Osteoblast (primary cell): Measurements from ENCODE around the gene SERPINA1. TPM values are rescaled to one million over a fixed set of nuclear protein-coding genes. Genes with fewer than 3 reads are reported as not detected.

Experiments used
- DNase-seq: peaks from one replicate; pipeline ENCODE4 v3.0.0; 2011; ENCODE audit warnings: low spot score, mixed read lengths; ENCODE audit not compliant: insufficient read length; ENCODE audit errors: missing footprints
- H2AFZ ChIP-seq: 2 replicates; pipeline ENCODE4 v1.6.0; 2011; ENCODE audit warnings: mild to moderate bottlenecking, low read length
- H3K27ac ChIP-seq: 2 replicates; pipeline ENCODE4 v1.5.1; 2011; ENCODE audit warnings: mild to moderate bottlenecking, low read depth, low read length, moderate library complexity
- H3K27me3 ChIP-seq: 2 replicates; pipeline ENCODE4 v1.6.0; 2012; ENCODE audit warnings: mild to moderate bottlenecking, control low read depth, inconsistent platforms, low read length, moderate library complexity; ENCODE audit not compliant: insufficient read depth
- H3K36me3 ChIP-seq: 2 replicates; pipeline ENCODE4 v1.5.1; 2011; ENCODE audit warnings: mild to moderate bottlenecking, low read length, control low read depth, moderate library complexity; ENCODE audit not compliant: insufficient read depth
- H3K4me1 ChIP-seq: 2 replicates; pipeline ENCODE4 v1.5.1; 2011; ENCODE audit warnings: mild to moderate bottlenecking, low read length, control low read depth, moderate library complexity; ENCODE audit not compliant: insufficient read depth
- H3K4me2 ChIP-seq: 2 replicates; pipeline ENCODE4 v1.6.0; 2011; ENCODE audit warnings: mild to moderate bottlenecking, low read length; ENCODE audit not compliant: insufficient read depth
- H3K4me3 ChIP-seq: fragments of 200-600 bp; sonication (generic); 3 replicates; pipeline ENCODE4 v1.5.1; 2012; ENCODE audit warnings: mild to moderate bottlenecking, low read length, inconsistent platforms; ENCODE audit not compliant: insufficient read depth
- H3K79me2 ChIP-seq: 2 replicates; pipeline ENCODE4 v1.6.0; 2012; ENCODE audit warnings: mild to moderate bottlenecking, low read length, control low read depth, inconsistent platforms; ENCODE audit not compliant: insufficient read depth
- H3K9me3 ChIP-seq: 2 replicates; pipeline ENCODE4 v1.5.1; 2011; ENCODE audit warnings: low read depth, low read length, control low read depth
- H4K20me1 ChIP-seq: 2 replicates; pipeline ENCODE4 v1.6.0; 2012; ENCODE audit warnings: mild to moderate bottlenecking, low read length, control low read depth; ENCODE audit not compliant: insufficient read depth
- total RNA-seq: library from RNA; depleted of rRNA; stranded (reverse); fragments of >200 nt; gene quantifications from 2 replicates; pipeline ENCODE4 v1.2.3, GENCODE V29; 2012
- TF ChIP-seq, protein P1 (sequence below): IDR thresholded peaks from 2 replicates; pipeline ENCODE4 v1.5.1; 2011; ENCODE audit warnings: mild to moderate bottlenecking, low read depth, low read length, moderate library complexity; ENCODE audit errors: extremely low read depth

SERPINA1 gene
- total RNA-seq, 1 donor, result 1.4 TPM

DNA sequence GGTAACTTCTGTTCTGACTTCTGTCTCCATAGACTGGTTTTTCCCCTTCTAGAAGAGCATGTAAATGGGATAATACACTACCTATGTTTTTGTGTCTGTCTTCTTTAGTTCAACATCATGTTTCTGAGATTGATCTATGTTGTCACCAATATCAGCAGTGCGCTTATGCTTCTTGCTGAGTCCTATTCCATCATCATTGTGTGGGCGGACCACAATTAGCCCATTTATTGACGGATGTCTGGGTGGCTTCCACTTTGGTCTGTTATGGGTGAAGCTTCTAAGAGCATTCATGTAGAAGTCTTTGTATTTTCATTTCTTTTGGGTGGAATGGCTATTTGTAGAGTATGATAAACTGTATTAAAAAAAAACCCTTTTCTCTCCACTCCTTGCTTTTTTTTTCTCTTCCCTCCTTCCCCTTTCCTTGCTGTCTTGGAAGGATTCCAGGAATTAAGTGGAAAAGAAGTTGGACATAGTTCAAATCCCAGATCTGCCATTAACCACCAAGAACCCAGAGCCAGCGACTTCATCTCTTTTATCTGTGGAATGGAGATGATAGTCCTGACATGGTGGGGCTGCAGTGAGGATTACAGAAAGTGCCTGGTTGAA lies 7.0 kb upstream of the SERPINA1 start:
- no peak overlapping the region for H3K4me2 ChIP-seq
- no peaks in the 10 kb centered on the region for H3K9me3 ChIP-seq
- H3K79me2 ChIP-seq, result no peaks in the 10 kb centered on the region
- H4K20me1 ChIP-seq, result no peaks in the 10 kb centered on the region
- H3K4me1 ChIP-seq, result peaks cover 26% of the 10 kb centered on the region
- no peak overlapping the region for H3K4me3 ChIP-seq
- DNase-seq, result no peak
- no peak overlapping the region for H2AFZ ChIP-seq
- H3K36me3 ChIP-seq, result no peaks in the 10 kb centered on the region
- TF ChIP-seq, protein P1, sequence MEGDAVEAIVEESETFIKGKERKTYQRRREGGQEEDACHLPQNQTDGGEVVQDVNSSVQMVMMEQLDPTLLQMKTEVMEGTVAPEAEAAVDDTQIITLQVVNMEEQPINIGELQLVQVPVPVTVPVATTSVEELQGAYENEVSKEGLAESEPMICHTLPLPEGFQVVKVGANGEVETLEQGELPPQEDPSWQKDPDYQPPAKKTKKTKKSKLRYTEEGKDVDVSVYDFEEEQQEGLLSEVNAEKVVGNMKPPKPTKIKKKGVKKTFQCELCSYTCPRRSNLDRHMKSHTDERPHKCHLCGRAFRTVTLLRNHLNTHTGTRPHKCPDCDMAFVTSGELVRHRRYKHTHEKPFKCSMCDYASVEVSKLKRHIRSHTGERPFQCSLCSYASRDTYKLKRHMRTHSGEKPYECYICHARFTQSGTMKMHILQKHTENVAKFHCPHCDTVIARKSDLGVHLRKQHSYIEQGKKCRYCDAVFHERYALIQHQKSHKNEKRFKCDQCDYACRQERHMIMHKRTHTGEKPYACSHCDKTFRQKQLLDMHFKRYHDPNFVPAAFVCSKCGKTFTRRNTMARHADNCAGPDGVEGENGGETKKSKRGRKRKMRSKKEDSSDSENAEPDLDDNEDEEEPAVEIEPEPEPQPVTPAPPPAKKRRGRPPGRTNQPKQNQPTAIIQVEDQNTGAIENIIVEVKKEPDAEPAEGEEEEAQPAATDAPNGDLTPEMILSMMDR, result no peak
- no peaks in the 10 kb centered on the region for H3K27me3 ChIP-seq
- H3K27ac ChIP-seq, result no peak overlapping the region

DNA sequence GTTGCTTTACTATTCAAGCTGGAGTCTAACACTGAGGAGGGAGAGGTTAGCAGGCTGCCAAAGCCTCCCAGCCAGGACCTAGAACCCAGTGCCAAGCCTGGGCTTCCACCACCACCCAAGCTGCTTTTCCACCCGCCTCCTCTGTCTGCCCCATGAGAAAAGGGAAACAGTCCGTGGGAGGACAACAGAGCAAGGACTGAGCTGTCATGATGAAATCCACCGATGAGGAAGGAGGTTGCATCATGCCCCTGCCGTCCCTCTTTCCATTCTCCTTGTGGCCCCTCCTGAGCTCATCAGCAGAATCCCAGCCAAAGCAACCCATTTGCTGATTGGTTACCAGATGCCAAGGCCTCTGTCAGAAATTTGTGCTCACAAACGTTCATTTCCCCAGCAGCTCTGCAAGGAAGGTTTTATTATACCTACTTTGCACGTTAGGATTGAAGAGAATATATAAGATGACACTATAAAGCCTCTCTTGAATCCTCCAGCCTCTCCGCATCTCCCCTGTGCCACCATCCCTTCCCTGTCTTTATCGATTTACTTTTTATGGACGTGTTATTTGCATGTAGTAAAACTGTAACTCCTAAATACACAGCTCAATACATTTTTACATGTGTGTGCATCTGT lies 6.3 kb upstream of the SERPINA1 start:
- H3K79me2 ChIP-seq, result no peaks in the 10 kb centered on the region
- DNase-seq, result peak; percentile 87
- H3K4me1 ChIP-seq, result peaks cover 25% of the 10 kb centered on the region
- TF ChIP-seq, protein P1, result no peak
- H3K27ac ChIP-seq, result peak overlapping the region; percentile 47
- H3K4me3 ChIP-seq, result no peak overlapping the region
- H3K36me3 ChIP-seq, result no peaks in the 10 kb centered on the region
- no peaks in the 10 kb centered on the region for H3K9me3 ChIP-seq
- no peaks in the 10 kb centered on the region for H3K27me3 ChIP-seq
- H4K20me1 ChIP-seq, result no peaks in the 10 kb centered on the region
- H2AFZ ChIP-seq, result peak overlapping the region; percentile 2
- H3K4me2 ChIP-seq, result peak overlapping the region; percentile 12

DNA sequence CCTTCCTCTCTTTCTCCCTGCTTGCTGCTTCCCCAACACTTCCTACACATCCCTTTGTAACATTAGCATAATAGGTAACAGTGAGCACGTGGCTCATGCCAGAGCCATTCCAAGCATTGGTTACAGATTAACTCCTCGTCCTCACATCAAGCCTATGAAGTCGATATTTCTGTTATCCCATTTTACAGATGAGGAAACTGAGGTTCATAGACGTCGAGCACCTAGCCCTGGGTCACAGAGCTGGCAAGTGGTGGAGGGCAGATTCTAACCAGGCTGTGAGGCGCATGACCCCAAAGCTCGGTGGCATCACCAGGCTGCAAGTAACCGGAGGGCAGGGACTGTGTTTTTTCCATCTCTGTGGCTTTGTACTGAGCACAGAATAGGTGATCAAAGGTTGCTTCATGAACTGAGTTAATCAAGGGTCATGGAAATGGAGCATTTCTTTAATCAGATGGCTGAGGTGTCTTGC lies 5.7 kb upstream of the SERPINA1 start:
- peak overlapping the region; percentile 2 for H2AFZ ChIP-seq
- H3K4me2 ChIP-seq, result peak overlapping the region; percentile 12
- H3K27ac ChIP-seq, result peak overlapping the region; percentile 47
- H3K27me3 ChIP-seq, result no peaks in the 10 kb centered on the region
- H3K9me3 ChIP-seq, result no peaks in the 10 kb centered on the region
- no peak overlapping the region for H3K4me3 ChIP-seq
- peaks cover 26% of the 10 kb centered on the region for H3K4me1 ChIP-seq
- no peaks in the 10 kb centered on the region for H3K79me2 ChIP-seq
- no peaks in the 10 kb centered on the region for H3K36me3 ChIP-seq
- TF ChIP-seq, protein P1, result no peak
- no peaks in the 10 kb centered on the region for H4K20me1 ChIP-seq
- DNase-seq, result no peak

DNA sequence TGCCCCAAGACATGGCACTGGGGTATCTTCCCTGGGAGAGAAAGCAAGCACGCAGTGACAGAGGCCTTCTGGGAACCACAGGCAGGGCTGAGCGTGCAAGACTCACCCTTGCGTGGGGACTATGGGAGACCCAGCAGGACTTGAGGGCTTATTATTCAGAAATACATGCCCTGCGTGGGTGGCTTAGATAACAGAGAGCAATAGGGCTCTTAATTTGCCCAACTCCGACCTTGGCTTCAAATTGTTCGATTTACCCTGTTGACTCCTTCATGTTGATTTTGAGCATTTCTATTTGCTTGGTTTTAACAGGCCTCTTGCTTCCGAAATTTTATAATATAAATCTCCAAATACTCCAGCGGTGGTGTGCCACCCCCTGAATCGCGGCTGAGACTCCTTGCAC lies 5.1 kb upstream of the SERPINA1 start:
- TF ChIP-seq, protein P1, result no peak
- H4K20me1 ChIP-seq, result no peaks in the 10 kb centered on the region
- H3K79me2 ChIP-seq, result no peaks in the 10 kb centered on the region
- no peak overlapping the region for H3K4me3 ChIP-seq
- H2AFZ ChIP-seq, result no peak overlapping the region
- H3K27ac ChIP-seq, result no peak overlapping the region
- no peaks in the 10 kb centered on the region for H3K9me3 ChIP-seq
- no peaks in the 10 kb centered on the region for H3K36me3 ChIP-seq
- no peaks in the 10 kb centered on the region for H3K27me3 ChIP-seq
- peaks cover 30% of the 10 kb centered on the region for H3K4me1 ChIP-seq
- DNase-seq, result no peak
- H3K4me2 ChIP-seq, result no peak overlapping the region
